Tibial nerve (tissue), 4 donors: ENCODE measurements around the gene SOX1.

Experiments
- EP300 ChIP-seq, 2 donors: sonication (generic); formaldehyde crosslinking; IDR thresholded peaks; one replicate each; pipeline ENCODE4 v1.6.1; 2017; ENCODE audit warnings: antibody characterized with exemption in 2 of 2, mild to moderate bottlenecking in 1 of 2
- POLR2A ChIP-seq, 2 donors: fragments of 450-650 bp; IDR thresholded peaks; one replicate each; pipeline ENCODE4 v1.6.1; 2017; ENCODE audit warnings: antibody characterized with exemption in 2 of 2, mild to moderate bottlenecking in 2 of 2, moderate library complexity in 2 of 2
- TF ChIP-seq, protein P1 (sequence below), 5 experiments: fragments of 200-600 bp in 3 of 5; fragments of 450-650 bp in 2 of 5; sonication (generic) in 3 of 5; IDR thresholded peaks; one replicate each; pipeline ENCODE4 v1.5.1; 2016 to 2019; ENCODE audit warnings: antibody characterized with exemption in 5 of 5, mild to moderate bottlenecking in 3 of 5, moderate library complexity in 2 of 5

DNA sequence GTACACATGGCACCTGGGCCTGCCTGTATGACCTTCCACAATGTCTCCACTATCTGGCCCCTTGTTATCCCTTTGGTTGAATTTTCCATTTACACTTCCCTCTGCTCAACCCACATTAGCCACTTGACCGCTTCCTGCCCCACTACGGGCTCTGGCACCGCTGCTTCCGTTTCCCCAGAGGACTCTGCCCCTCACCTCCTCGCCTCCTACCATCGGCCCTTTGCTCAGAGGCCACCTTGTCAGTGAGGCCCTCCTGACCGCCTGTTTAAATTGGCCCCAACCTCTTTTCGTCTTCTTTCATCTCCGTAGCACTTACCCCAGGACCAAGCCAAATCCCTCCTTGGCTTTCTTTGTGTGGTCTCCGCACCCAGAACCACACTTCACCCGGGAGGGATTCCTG, 47.4 kb downstream of the SOX1 start:
- TF ChIP-seq, protein P1, sequence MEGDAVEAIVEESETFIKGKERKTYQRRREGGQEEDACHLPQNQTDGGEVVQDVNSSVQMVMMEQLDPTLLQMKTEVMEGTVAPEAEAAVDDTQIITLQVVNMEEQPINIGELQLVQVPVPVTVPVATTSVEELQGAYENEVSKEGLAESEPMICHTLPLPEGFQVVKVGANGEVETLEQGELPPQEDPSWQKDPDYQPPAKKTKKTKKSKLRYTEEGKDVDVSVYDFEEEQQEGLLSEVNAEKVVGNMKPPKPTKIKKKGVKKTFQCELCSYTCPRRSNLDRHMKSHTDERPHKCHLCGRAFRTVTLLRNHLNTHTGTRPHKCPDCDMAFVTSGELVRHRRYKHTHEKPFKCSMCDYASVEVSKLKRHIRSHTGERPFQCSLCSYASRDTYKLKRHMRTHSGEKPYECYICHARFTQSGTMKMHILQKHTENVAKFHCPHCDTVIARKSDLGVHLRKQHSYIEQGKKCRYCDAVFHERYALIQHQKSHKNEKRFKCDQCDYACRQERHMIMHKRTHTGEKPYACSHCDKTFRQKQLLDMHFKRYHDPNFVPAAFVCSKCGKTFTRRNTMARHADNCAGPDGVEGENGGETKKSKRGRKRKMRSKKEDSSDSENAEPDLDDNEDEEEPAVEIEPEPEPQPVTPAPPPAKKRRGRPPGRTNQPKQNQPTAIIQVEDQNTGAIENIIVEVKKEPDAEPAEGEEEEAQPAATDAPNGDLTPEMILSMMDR (IDR thresholded peaks at IDR 0.05), result no peak
- no peak for TF ChIP-seq POLR2A (IDR thresholded peaks at IDR 0.05)
- no peak for TF ChIP-seq EP300 (IDR thresholded peaks at IDR 0.05)
